Activated CD4-positive, alpha-beta T cell treated with anti-CD3 and anti-CD28 coated beads for 36 hours (primary cell): ENCODE data around the gene TRIM52. TPM values are rescaled to one million over a fixed set of nuclear protein-coding genes. Genes with fewer than 3 reads are reported as not detected.

Experiments
- ATAC-seq: fragments of 200-7000 bp; cut with Tn5 transposase; one replicate; pipeline ENCODE4 v1.10.0; 2021; ENCODE audit warnings: mild to moderate bottlenecking, moderate library complexity
- CTCF ChIA-PET: fragments of 350-600 bp; sonication (Branson Sonifier 250); formaldehyde crosslinking; loops from one replicate; lab custom pipeline; 2021; ENCODE audit warnings: antibody characterized with exemption; lab: Charles Lee
- POLR2A ChIA-PET: fragments of 350-600 bp; sonication (Branson Sonifier 250); formaldehyde crosslinking; loops from one replicate; lab custom pipeline; 2021; ENCODE audit warnings: antibody characterized with exemption, inconsistent platforms; lab: Charles Lee
- DNase-seq: peaks from one replicate; pipeline ENCODE4 v3.0.0-alpha.2; 2020
- H3K27ac Mint-ChIP-seq: one replicate; pipeline ENCODE4 v1.8.0; 2021; ENCODE audit warnings: mixed read lengths
- H3K27me3 Mint-ChIP-seq: one replicate; pipeline ENCODE4 v1.8.0; 2021; ENCODE audit warnings: mixed read lengths
- H3K36me3 Mint-ChIP-seq: one replicate; pipeline ENCODE4 v1.8.0; 2021; ENCODE audit warnings: low read depth, mixed read lengths
- H3K4me1 Mint-ChIP-seq: one replicate; pipeline ENCODE4 v1.8.0; 2021; ENCODE audit warnings: mixed read lengths
- H3K4me3 Mint-ChIP-seq: one replicate; pipeline ENCODE4 v1.8.0; 2021; ENCODE audit warnings: mild to moderate bottlenecking, moderate library complexity, mixed read lengths
- H3K9me3 Mint-ChIP-seq: one replicate; pipeline ENCODE4 v1.8.0; 2021; ENCODE audit warnings: low read depth, mixed read lengths
- intact Hi-C, 2 experiments: fragments of 100-400 bp; cut with DNase I in 1 of 2; cut with micrococcal nuclease in 1 of 2; formaldehyde crosslinking; loops; one replicate each; pipeline versions ENCODE4 v1.14.2 to v1.15.1; 2022 to 2024; cut with DNase I, micrococcal nuclease
- total RNA-seq, 2 experiments: library from RNA; stranded (reverse); gene quantifications; one replicate each; pipeline ENCODE4 v1.2.3, GENCODE V29; 2021

TRIM52 gene
- total RNA-seq, 2 experiments from 2014 or later, result 10.4 to 13.1 TPM

DNA sequence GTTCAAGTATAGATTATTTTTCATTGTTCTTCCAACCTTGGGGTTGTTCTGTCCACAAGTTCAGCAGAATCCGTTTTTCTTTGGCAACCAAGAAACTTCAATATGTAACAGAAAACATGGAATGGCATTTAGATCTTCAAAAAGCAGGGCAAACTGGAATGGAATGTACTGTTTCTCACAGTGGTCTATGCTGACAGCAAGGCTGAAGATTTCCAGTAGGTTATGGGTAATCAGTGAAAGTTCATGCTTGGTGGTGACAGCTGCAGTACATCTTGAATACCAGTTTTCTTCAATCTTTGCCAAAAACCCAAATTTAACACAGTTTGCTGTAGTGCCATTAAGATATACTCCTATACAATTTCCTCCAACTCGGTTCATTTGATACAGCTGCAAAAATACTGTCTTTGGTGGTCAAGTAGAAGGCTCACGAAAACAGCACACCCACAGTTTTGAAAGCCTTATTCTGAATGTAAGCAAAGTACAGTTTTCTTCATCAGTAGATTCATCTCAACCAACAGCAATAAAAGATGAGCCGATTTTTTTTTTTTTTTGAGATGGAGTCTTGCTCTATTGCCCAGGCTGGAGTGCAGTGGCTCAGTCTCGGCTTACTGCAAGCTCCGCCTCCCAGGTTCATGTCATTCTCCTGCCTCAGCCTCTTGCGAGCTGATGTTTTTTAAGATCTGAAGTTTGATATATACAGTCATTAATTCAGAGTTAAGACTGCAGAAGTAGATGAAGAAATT, 4.9 kb downstream of the TRIM52 start:
- no peak overlapping the region for H3K4me3 Mint-ChIP-seq
- ChIA-PET CTCF (interaction anchor here (1.0 to 2.0 kb wide), 3 partner anchors 12 to 83 kb away, joined by 3 to 6 read pairs (median 6); partner anchors contain the start of gene RACK1), POLR2A (interaction anchor here (1.3 kb wide), 1 partner anchor 12 kb away, joined by 6 read pairs; the partner anchor contains the start of gene RACK1)
- peaks cover 61% of the 10 kb centered on the region for H3K4me1 Mint-ChIP-seq
- no peaks in the 10 kb centered on the region for H3K9me3 Mint-ChIP-seq
- peak overlapping the region; percentile 81 for H3K27ac Mint-ChIP-seq
- peaks cover 47% of the 10 kb centered on the region for H3K36me3 Mint-ChIP-seq
- DNase-seq, result no peak
- no peaks in the 10 kb centered on the region for H3K27me3 Mint-ChIP-seq
- intact Hi-C loops, result no loop called here
- ATAC-seq, result no peak

DNA sequence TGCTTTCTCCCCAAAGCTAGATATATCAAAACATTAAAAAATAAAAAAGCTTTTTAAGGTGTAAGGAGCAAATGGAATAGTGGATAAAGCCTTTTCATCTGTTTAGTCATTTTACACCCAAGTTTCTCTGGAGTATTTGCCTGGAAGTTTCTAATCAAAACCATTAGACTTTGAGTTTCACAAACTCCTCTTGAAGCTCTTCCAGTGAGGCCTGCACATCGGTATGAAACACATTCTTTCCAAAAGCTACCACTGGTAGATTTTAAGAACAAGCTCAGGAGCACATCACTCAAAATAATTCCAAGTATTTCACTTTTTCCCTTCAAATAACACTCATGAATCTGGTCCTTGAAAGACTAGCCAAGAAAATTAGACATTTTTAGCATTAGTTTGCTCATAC, 5.7 kb downstream of the TRIM52 start:
- ChIA-PET POLR2A (interaction anchor here (0.6 kb wide), 1 partner anchor 46 kb away, joined by 3 read pairs; no protein-coding TSS in a partner anchor), CTCF (interaction anchor here (1.1 to 2.0 kb wide), 3 partner anchors 11 to 86 kb away, joined by 3 to 6 read pairs (median 6); partner anchors contain the start of gene RACK1)
- Mint-ChIP-seq H3K27me3 (no peaks in the 10 kb centered on the region), H3K36me3 (peaks cover 52% of the 10 kb centered on the region), H3K4me3 (no peak overlapping the region), H3K4me1 (peaks cover 68% of the 10 kb centered on the region), H3K9me3 (no peaks in the 10 kb centered on the region), H3K27ac (peak overlapping the region; percentile 81)
- DNase-seq, result no peak
- ATAC-seq, result no peak
- intact Hi-C loops, result no loop called here

DNA sequence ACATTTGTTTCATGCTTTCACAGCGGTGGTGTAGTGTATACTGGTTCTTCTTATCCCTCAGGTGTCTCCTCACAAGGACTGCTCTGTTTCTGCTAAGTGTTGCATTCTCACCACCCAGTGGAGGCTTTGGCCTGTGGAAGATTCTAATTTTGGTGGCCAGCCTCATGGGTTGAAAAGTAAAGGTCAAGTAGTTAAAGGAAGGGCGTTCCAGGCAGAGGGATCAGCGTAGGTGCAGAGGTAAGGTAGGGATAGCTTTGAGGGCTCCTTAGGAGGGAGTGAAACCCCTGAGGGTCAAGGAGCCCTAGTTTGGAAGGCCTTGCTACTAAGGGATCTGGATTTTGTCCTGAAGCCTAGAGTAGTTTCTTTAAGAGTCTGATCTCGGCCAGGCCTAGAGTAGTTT, 12.7 kb downstream of the TRIM52 start:
- H3K9me3 Mint-ChIP-seq, result no peaks in the 10 kb centered on the region
- no peak for DNase-seq
- ChIA-PET POLR2A (interaction anchor here (1.0 kb wide), 1 partner anchor 26 kb away, joined by 5 read pairs; no protein-coding TSS in a partner anchor), CTCF (interaction anchor here (1.0 kb wide), 1 partner anchor 11 kb away, joined by 3 read pairs; no protein-coding TSS in a partner anchor)
- peaks cover 40% of the 10 kb centered on the region for H3K36me3 Mint-ChIP-seq
- H3K4me1 Mint-ChIP-seq, result peaks cover 56% of the 10 kb centered on the region
- H3K27ac Mint-ChIP-seq, result peak overlapping the region; percentile 92
- intact Hi-C loops, result loop anchor here in 1 of 2 experiments (5.0 to 10.0 kb wide), 2 partner anchors 386 to 1623 kb away; partner anchors contain the start of genes HNRNPH1 and ZFP62
- ATAC-seq, result no peak
- peak overlapping the region; percentile 91 for H3K4me3 Mint-ChIP-seq
- no peaks in the 10 kb centered on the region for H3K27me3 Mint-ChIP-seq

DNA sequence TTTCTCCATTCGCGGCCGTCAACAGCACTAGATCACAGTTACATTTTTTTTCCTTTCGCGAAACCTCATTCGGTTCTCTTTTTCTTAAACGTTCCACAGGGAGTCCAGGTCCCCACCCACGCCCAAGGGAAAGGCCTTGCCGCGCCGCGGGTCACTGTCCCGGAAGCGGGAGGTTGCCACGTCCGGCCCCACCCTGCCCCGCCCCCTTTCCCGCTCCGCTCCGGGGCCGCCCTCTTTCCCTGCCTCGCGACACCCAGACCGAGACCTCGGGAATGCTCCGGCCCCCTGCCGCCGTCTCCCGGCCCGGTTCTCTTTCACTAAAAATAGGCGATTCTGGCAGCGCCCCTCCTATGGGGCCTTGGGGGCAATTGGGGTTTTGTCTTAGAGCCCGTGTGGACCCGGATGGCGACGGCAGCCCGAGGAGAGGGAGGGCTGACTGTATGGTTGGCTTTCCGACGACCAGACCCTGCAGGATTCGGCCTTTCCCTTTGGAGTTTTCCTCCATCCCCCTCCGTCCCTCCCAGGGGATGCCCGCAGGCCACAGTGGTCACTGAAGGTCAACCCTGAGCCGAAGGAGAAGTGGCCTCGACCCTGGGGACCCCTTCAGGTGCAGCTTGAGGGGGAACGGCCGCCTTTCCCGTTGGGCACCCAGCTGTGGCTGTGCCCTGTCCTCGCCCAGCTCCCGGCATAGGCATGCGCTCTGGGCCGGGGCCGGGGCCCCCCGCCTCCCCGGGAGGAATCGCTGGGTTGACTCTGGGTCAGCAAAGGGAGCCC, 14.5 kb downstream of the TRIM52 start:
- H3K27ac Mint-ChIP-seq, result peak overlapping the region; percentile 99
- no peaks in the 10 kb centered on the region for H3K27me3 Mint-ChIP-seq
- ATAC-seq (peak; percentile 40), DNase-seq (peak; percentile 91)
- intact Hi-C loops, result loop anchor here in 1 of 2 experiments (1.0 to 10.0 kb wide), 6 partner anchors 15 to 1622 kb away; partner anchors contain the start of genes CNOT6, HNRNPH1, MGAT1 and TRIM52
- H3K36me3 Mint-ChIP-seq, result peaks cover 55% of the 10 kb centered on the region
- H3K4me1 Mint-ChIP-seq, result peaks cover 56% of the 10 kb centered on the region
- peak overlapping the region; percentile 91 for H3K4me3 Mint-ChIP-seq
- ChIA-PET CTCF (interaction anchor here (0.9 to 2.1 kb wide), 2 partner anchors 14 to 16 kb away, joined by 5 to 8 read pairs; partner anchors contain the start of gene TRIM52), POLR2A (no interaction called here)
- H3K9me3 Mint-ChIP-seq, result no peaks in the 10 kb centered on the region

DNA sequence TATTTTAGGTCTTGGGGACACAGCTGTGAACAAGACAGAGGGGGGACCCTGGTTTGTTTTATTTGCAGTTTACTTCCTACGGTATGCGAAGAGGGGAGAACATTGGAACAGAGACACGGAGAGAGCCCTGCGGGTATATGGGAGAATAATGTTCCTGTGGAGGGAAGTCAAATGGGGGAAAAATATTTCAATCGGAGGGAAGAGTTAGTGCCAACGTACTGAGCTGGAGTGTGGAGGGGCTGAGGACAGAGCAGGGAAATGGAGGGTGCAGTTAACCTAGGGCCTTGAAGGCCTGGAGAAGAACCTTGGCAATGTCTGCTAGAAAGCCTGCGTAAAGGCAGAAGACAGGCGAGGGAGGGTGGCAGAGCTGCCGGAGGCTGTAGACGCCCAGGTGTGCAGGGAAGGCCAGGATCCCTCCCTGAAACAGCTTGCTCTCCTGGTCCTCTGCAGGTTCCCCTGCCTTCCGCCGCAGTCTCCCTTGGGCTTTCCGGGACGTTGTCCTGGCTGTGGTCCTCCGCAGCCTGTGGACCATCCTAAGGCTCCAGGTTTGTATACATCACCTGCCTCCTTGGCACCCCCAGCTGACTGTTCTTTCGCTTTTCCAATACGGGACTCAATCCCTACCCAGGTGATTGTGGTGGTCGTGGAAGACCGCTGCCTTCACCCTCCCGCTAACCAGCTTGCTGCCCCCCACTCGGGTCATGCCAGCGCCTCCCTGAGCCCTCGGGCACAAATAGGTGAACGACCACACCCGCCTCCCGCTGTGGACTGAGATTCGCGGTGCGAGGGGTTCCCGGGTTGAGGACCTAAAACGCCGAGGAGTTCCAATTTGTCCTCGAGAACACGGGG, 15.3 kb downstream of the TRIM52 start:
- CTCF ChIA-PET, result interaction anchor here (0.7 to 2.1 kb wide), 3 partner anchors 15 to 54 kb away, joined by 3 to 8 read pairs (median 5); partner anchors contain the start of gene TRIM52
- H3K36me3 Mint-ChIP-seq, result peaks cover 58% of the 10 kb centered on the region
- POLR2A ChIA-PET, result interaction anchor here (2.2 kb wide), 1 partner anchor 15 kb away, joined by 23 read pairs; the partner anchor contains the start of gene TRIM52
- peaks cover 52% of the 10 kb centered on the region for H3K4me1 Mint-ChIP-seq
- peak overlapping the region; percentile 91 for H3K4me3 Mint-ChIP-seq
- peak; percentile 1 for ATAC-seq
- H3K27ac Mint-ChIP-seq, result peak overlapping the region; percentile 99
- intact Hi-C loops, result loop anchor here (1.0 to 10.0 kb wide), 7 partner anchors 16 to 1621 kb away; partner anchors contain the start of genes CNOT6 (in 1 of the 2), HNRNPH1 (in 1 of the 2), MGAT1 (in 1 of the 2) and TRIM52 (in 1 of the 2)
- no peaks in the 10 kb centered on the region for H3K27me3 Mint-ChIP-seq
- H3K9me3 Mint-ChIP-seq, result no peaks in the 10 kb centered on the region
- DNase-seq, result no peak

DNA sequence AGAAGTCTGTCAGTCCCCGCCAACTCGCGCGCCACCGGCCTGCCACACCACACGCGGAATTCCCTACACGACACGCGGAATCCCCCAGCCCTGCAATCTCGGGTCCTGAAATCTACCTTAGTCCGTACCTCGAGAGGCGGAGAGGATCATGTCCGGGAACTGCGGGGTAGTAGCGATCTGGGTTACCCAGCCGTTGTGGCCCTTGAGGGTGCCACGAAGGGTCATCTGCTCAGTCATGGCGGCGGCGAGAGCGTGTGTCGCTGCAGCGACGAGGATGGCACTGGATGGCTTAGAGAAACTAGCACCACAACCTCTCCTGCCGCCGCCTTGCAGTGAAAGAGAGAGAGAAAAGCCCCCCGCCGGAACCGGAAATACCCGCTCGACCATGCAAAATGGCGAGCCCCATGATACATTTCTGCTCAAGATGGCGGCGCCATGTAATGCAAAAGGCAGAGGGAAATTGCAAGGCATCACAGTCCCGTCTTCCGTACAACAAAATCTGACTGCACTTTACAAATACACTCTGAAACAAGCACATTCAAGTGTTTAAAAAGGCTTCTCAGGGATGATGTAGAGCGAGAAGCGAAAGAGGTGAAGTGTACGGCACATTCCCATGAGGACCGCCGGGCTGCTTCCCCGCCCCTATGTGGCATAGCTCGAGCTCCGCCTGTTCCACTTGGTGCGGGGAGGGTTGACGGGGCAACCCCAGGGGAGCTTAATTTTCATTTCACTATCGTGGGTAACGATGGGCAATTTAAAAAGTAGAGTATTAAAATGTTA, 17.2 kb downstream of the TRIM52 start, which contains the start of gene RACK1:
Gene RACK1, minus strand, starts transcription at position 343 of the 780 bp plus-strand sequence. Its CDS starts 106 bp downstream, at position 237.
- CTCF ChIA-PET, result interaction anchor here (0.8 to 1.2 kb wide), 4 partner anchors 12 to 39 kb away, joined by 3 to 6 read pairs (median 4); partner anchors contain the start of genes TRIM52 and TRIM7
- POLR2A ChIA-PET, result interaction anchor here (0.7 to 2.2 kb wide), 6 partner anchors 8 to 54 kb away, joined by 3 to 23 read pairs (median 5); partner anchors contain the start of genes TRIM41, TRIM52 and TRIM7
- DNase-seq (peak; percentile 94), ATAC-seq (peak; percentile 70)
- intact Hi-C loops, result loop anchor here (1.0 to 10.0 kb wide), 7 partner anchors 18 to 1619 kb away; partner anchors contain the start of genes TRIM41 (in 2 of the 2), HNRNPH1 (in 1 of the 2), TRIM52 (in 1 of the 2) and TRIM7 (in 1 of the 2)
- Mint-ChIP-seq H3K9me3 (no peaks in the 10 kb centered on the region), H3K4me1 (peaks cover 50% of the 10 kb centered on the region), H3K27me3 (no peaks in the 10 kb centered on the region), H3K27ac (peak within 1 kb of the TSS; percentile 99), H3K4me3 (peak within 1 kb of the TSS; percentile 91), H3K36me3 (peaks cover 65% of the 10 kb centered on the region)

DNA sequence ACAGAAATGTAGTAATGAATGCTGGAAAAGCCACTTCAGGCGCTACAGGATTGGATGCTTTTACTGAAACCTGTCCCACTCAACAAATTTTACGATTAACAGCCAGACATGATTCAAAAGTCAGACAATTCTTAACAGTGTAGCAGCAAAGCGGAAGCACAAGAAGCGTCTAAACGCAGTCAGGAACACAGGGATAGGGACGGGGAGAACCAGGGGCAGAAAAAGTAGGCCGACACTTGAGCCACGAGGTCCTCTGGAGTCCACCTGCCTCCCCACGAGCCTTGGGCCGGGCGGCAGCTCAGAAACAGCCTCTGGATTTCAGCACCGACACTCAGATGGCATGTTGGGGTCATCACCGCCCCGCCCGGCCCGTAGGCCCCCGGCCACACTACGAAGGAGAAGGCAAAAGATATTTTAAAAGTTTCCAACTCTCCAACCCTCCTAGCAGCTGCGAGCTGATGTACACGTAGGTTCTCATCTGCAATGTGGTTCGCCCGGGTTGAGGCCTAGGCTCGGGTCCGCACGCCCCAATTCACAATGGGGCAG, 17.9 kb downstream of the TRIM52 start:
- Mint-ChIP-seq H3K27me3 (no peaks in the 10 kb centered on the region), H3K27ac (peak overlapping the region; percentile 99), H3K36me3 (peaks cover 64% of the 10 kb centered on the region), H3K4me3 (peak overlapping the region; percentile 91), H3K9me3 (no peaks in the 10 kb centered on the region), H3K4me1 (peaks cover 47% of the 10 kb centered on the region)
- CTCF ChIA-PET, result no interaction called here
- POLR2A ChIA-PET, result interaction anchor here (1.0 kb wide), 2 partner anchors 19 to 36 kb away, joined by 3 to 4 read pairs; no protein-coding TSS in a partner anchor
- ATAC-seq, result no peak
- intact Hi-C loops, result loop anchor here (1.0 to 10.0 kb wide), 6 partner anchors 18 to 1618 kb away; partner anchors contain the start of genes HNRNPH1 (in 1 of the 2), TRIM41 (in 1 of the 2), TRIM52 (in 1 of the 2) and TRIM7 (in 1 of the 2)
- no peak for DNase-seq

DNA sequence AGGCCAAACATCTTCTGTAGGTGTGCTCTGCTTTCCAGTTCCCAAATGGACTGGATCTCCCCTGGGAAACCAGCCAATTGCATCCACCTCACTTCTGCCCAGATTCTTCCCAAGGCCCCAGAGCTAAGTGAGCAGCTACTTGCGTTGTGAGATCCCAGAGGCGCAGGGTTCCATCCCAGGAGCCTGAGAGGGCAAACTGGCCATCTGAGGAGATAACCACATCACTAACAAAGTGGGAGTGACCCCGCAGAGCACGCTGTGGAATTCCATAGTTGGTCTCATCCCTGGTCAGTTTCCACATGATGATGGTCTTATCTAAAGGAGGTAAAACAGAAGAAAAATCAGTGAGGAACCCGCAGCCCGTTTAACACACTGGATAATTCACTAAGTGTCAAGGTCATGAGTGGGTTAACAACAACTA, 18.9 kb downstream of the TRIM52 start:
- no peaks in the 10 kb centered on the region for H3K9me3 Mint-ChIP-seq
- no peak for ATAC-seq
- no peak for DNase-seq
- ChIA-PET POLR2A (interaction anchor here (1.0 kb wide), 2 partner anchors 20 to 34 kb away, joined by 3 to 4 read pairs; no protein-coding TSS in a partner anchor), CTCF (interaction anchor here (0.8 kb wide), 1 partner anchor 26 kb away, joined by 5 read pairs; no protein-coding TSS in a partner anchor)
- intact Hi-C loops, result loop anchor here (5.0 to 10.0 kb wide), 3 partner anchors 35 to 1617 kb away; partner anchors contain the start of genes HNRNPH1 (in 1 of the 2) and TRIM7 (in 1 of the 2)
- H3K36me3 Mint-ChIP-seq, result peaks cover 68% of the 10 kb centered on the region
- peaks cover 51% of the 10 kb centered on the region for H3K4me1 Mint-ChIP-seq
- peak overlapping the region; percentile 91 for H3K4me3 Mint-ChIP-seq
- H3K27ac Mint-ChIP-seq, result peak overlapping the region; percentile 99
- no peaks in the 10 kb centered on the region for H3K27me3 Mint-ChIP-seq
